Measurements from ENCODE around the gene MAP2K2. TPM values are rescaled to one million over a fixed set of nuclear protein-coding genes. Genes with fewer than 3 reads are reported as not detected.

The MAP2K2 gene
- total and polyA plus RNA-seq, 9 of the 15 experiments (the other 6 are each of a cell fraction or from before 2014, with no cell fraction given), result 1.0 to 151 (median 58.3) TPM

- TF ChIP-seq PKNOX1 (IDR thresholded peaks at IDR 0.05) (no peak), GABPA (tag; conservative IDR thresholded peaks at IDR 0.05; ENCODE audit: low read depth) (peak; percentile 33; the same call in 1 of the 2 replicates), PHF8 (IDR thresholded peaks at IDR 0.05; ENCODE audit: borderline replicate concordance, low read length) (peak; percentile 44; the same call in 1 of the 2 replicates), ZNF324 (CRISPR knock-in tag; IDR thresholded peaks at IDR 0.05) (no peak), ATF1 (CRISPR knock-in tag; IDR thresholded peaks at IDR 0.05) (peak; percentile 26; the same call in 1 of the 2 replicates), ATF1 (tag; IDR thresholded peaks at IDR 0.05) (no peak), CLOCK (CRISPR knock-in tag; IDR thresholded peaks at IDR 0.05; ENCODE audit: borderline replicate concordance) (no peak), CBX5 (IDR thresholded peaks at IDR 0.05; ENCODE audit: borderline replicate concordance, low read depth) (no peak), SNAPC5 (CRISPR knock-in tag; IDR thresholded peaks at IDR 0.05) (no peak), CREM (IDR thresholded peaks at IDR 0.05; ENCODE audit: low read depth) (peak; percentile 86)
- TF ChIP-seq, protein P1, sequence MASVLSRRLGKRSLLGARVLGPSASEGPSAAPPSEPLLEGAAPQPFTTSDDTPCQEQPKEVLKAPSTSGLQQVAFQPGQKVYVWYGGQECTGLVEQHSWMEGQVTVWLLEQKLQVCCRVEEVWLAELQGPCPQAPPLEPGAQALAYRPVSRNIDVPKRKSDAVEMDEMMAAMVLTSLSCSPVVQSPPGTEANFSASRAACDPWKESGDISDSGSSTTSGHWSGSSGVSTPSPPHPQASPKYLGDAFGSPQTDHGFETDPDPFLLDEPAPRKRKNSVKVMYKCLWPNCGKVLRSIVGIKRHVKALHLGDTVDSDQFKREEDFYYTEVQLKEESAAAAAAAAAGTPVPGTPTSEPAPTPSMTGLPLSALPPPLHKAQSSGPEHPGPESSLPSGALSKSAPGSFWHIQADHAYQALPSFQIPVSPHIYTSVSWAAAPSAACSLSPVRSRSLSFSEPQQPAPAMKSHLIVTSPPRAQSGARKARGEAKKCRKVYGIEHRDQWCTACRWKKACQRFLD (CRISPR knock-in tag; IDR thresholded peaks at IDR 0.05), result peak; percentile 10; the same call in 1 of the 2 replicates
- TF ChIP-seq, protein P2, sequence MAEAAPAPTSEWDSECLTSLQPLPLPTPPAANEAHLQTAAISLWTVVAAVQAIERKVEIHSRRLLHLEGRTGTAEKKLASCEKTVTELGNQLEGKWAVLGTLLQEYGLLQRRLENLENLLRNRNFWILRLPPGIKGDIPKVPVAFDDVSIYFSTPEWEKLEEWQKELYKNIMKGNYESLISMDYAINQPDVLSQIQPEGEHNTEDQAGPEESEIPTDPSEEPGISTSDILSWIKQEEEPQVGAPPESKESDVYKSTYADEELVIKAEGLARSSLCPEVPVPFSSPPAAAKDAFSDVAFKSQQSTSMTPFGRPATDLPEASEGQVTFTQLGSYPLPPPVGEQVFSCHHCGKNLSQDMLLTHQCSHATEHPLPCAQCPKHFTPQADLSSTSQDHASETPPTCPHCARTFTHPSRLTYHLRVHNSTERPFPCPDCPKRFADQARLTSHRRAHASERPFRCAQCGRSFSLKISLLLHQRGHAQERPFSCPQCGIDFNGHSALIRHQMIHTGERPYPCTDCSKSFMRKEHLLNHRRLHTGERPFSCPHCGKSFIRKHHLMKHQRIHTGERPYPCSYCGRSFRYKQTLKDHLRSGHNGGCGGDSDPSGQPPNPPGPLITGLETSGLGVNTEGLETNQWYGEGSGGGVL (CRISPR knock-in tag; IDR thresholded peaks at IDR 0.05), result no peak
- TF ChIP-seq, protein P3, sequence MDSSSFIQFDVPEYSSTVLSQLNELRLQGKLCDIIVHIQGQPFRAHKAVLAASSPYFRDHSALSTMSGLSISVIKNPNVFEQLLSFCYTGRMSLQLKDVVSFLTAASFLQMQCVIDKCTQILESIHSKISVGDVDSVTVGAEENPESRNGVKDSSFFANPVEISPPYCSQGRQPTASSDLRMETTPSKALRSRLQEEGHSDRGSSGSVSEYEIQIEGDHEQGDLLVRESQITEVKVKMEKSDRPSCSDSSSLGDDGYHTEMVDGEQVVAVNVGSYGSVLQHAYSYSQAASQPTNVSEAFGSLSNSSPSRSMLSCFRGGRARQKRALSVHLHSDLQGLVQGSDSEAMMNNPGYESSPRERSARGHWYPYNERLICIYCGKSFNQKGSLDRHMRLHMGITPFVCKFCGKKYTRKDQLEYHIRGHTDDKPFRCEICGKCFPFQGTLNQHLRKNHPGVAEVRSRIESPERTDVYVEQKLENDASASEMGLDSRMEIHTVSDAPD (CRISPR knock-in tag; IDR thresholded peaks at IDR 0.05), result no peak
- TF ChIP-seq, protein P4, sequence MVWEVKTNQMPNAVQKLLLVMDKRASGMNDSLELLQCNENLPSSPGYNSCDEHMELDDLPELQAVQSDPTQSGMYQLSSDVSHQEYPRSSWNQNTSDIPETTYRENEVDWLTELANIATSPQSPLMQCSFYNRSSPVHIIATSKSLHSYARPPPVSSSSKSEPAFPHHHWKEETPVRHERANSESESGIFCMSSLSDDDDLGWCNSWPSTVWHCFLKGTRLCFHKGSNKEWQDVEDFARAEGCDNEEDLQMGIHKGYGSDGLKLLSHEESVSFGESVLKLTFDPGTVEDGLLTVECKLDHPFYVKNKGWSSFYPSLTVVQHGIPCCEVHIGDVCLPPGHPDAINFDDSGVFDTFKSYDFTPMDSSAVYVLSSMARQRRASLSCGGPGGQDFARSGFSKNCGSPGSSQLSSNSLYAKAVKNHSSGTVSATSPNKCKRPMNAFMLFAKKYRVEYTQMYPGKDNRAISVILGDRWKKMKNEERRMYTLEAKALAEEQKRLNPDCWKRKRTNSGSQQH (CRISPR knock-in tag; IDR thresholded peaks at IDR 0.05), result no peak
- TF ChIP-seq, protein P5, sequence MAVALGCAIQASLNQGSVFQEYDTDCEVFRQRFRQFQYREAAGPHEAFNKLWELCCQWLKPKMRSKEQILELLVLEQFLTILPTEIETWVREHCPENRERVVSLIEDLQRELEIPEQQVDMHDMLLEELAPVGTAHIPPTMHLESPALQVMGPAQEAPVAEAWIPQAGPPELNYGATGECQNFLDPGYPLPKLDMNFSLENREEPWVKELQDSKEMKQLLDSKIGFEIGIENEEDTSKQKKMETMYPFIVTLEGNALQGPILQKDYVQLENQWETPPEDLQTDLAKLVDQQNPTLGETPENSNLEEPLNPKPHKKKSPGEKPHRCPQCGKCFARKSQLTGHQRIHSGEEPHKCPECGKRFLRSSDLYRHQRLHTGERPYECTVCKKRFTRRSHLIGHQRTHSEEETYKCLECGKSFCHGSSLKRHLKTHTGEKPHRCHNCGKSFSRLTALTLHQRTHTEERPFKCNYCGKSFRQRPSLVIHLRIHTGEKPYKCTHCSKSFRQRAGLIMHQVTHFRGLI (CRISPR knock-in tag; IDR thresholded peaks at IDR 0.05), result no peak
Measured at GRCh38 chr19:4066682-4067395, 57.1 kb downstream of the MAP2K2 start, which contains the start of gene ZBTB7A (continued).
